H1 (cell line): ENCODE measurements around the gene BTBD7.

Experiments
- ATF2 ChIP-seq: IDR thresholded peaks from 2 replicates; pipeline ENCODE4 v1.6.1; 2012; ENCODE audit warnings: low read length, inconsistent platforms
- CBX5 ChIP-seq: fragments of 300-800, 300-1000 bp; sonication (generic); IDR thresholded peaks from 2 replicates; pipeline ENCODE4 v1.7.1; 2016; ENCODE audit warnings: antibody characterized with exemption, low read length, low read depth
- E2F6 ChIP-seq: IDR thresholded peaks from 2 replicates; pipeline ENCODE4 v1.6.1; 2012; ENCODE audit warnings: inconsistent platforms
- EP300 ChIP-seq, 2 experiments: IDR thresholded peaks; 1 replicate in 1 of 2; 2 replicates in 1 of 2; pipeline ENCODE4 v1.6.1; 2011 to 2012; ENCODE audit warnings: low read depth in 2 of 2, low read length in 2 of 2, mild to moderate bottlenecking in 2 of 2, borderline replicate concordance in 1 of 2, inconsistent platforms in 1 of 2, moderate library complexity in 1 of 2
- GABPA ChIP-seq: IDR thresholded peaks from 2 replicates; pipeline ENCODE4 v1.6.1; 2011; ENCODE audit warnings: mild to moderate bottlenecking, low read length, moderate library complexity, borderline replicate concordance; ENCODE audit not compliant: insufficient read depth
- POLR2A ChIP-seq, 2 experiments: IDR thresholded peaks; 1 replicate in 1 of 2; 2 replicates in 1 of 2; pipeline ENCODE4 v1.6.1; 2011; ENCODE audit warnings: low read depth in 2 of 2, low read length in 2 of 2, mild to moderate bottlenecking in 2 of 2; ENCODE audit errors: control extremely low read depth in 1 of 2
- TAF1 ChIP-seq: IDR thresholded peaks from 2 replicates; pipeline ENCODE4 v1.6.1; 2011; ENCODE audit warnings: mild to moderate bottlenecking, low read depth, low read length

- no peak for TF ChIP-seq EP300 (IDR thresholded peaks at IDR 0.05; ENCODE audit: borderline replicate concordance in 1 of 2, low read depth in 2 of 2, low read length in 2 of 2)
- no peak for TF ChIP-seq ATF2
- no peak for TF ChIP-seq GABPA
- no peak for TF ChIP-seq TAF1
- no peak for TF ChIP-seq CBX5
- no peak for TF ChIP-seq POLR2A (IDR thresholded peaks at IDR 0.05; ENCODE audit: control extremely low read depth in 1 of 2, low read depth in 2 of 2, low read length in 2 of 2)
- no peak for TF ChIP-seq E2F6
Measured at GRCh38 chr14:93246534-93246933, 86.3 kb downstream of the BTBD7 start.
